ENCODE data around the gene GSN.

Gene GSN

DNA sequence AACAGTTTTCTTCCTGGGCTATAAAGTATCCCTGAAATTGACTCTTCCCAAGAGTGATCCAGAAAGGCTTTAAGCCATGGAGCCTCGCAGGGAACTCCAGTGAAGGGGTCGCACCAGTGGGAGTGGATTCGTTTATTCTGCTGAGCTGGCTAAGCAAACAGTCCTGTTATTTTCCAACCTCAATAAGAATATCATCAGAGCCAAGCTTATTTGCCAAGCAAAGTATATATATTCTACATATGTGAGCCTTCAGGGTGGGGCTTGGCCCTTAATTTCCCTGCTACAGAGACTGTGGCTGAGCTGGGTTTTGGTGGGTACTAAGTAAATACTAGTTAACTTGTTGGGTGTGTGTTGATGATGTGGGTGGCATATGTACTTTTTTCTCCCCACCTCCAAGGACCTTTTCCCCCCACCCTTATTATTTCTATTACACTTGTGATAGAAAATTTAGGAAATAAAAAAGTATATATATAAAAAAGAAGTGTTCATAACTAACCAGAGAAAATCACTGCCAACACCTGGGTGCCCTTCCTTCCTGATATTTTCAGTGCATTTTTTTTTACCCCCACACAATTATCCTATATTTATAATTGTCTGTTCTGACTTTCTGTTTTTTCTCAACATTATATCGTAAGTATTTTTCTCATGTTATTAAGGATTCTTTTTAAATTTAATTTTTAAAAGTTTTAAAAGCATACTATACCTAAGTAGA lies 5.3 kb downstream of the GSN start:
- DNase-seq (ENCODE audit: low read depth in 2 of 2) = no peak

DNA sequence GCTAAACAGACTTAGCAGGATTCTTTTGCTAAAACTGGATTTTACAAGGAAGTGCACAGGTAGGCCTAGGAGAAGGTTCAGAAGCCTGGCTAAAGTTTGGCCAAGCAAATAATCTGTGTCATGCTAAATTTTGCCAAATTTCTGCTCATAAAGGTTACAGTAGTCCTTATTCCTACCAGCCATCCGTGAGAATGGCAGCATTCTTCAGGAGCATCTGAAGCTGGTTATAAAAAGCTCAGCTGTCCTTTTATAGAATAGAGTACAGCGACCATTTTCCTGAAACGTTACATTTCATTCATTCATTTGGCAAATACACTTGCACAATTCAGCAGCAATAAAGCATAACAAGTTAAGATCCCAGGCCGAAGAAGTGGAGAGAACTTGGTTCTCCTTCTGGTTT lies 6.9 kb downstream of the GSN start:
- DNase-seq (ENCODE audit: low read depth in 2 of 2) = no peak

GRCh38 chr9:121275781-121276658 lies 8.1 kb downstream of the GSN start:
- no peak for DNase-seq (ENCODE audit: low read depth in 2 of 2)

- DNase-seq (ENCODE audit: low read depth in 2 of 2) = no peak
These were observed 9.1 kb downstream of the GSN start for GRCh38 chr9:121277026-121277425.

GRCh38 chr9:121277518-121278295 lies 9.7 kb downstream of the GSN start:
- DNase-seq (ENCODE audit: low read depth in 2 of 2) = no peak

DNA sequence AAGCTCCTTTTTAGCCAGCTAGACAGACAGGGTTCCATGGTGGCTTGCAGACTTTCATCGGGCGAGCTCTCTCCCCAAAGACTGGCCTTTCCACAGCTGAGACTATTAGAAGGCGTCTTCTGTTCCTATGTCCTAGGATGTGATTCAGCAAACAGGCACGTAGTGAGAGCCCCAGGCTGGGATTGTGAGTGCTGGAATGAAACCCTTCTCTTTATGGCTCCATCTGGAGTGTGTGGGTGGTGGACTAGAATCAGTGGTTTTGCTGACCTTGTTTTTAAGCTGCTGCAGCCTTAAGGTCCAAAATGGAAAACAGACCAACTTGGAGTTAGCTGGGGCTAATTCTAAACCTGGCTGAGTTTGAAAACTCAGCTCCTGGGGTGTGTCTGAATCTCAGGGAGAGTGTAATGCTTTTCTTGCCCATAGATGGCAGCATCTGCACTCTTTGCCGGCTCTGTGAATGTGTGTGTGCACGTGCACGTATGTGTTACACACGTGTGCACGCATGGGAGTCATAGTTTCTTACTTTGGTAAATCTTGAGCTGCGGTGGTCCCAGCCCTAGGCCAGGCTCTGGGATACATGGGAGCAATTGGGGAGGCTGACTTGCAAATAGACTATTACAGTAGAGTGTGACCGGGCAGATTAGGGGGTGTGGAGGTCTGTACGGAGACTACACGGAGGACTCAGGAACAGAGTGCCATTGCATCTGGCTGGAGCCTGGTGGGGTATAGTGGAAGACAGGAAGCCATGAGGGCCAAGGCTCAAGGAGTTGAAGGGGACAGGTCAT lies 10.7 kb downstream of the GSN start:
- DNase-seq (ENCODE audit: low read depth in 2 of 2) = no peak

DNA sequence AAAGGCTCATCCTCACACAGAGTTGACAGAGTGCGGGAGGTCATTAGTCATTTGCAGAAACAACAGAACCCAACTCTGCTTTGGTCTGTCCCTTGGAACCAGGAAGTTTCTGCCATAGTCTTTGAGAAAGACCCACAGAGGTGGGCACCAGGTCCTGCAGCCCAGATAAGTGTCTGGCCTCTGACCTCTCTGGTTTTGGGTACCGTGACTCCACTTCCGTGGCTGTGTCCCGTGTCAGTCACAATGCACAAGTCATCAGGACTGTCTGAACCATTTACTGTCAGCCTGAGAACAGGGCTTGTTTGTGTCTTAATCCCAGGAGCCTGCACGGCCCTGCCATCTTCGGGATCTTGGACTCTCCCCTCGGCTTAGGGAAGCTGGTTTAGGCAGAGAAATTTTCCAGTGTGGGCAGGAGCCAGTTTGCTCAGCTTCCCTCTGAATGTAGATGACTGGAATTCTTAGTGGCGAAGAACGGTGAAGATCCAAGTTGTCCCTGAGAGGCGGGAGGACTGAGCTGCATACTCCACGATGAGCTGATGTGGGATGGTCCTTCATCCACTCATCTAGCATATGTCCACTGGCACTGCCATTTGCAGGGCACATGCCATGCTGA lies 11.9 kb downstream of the GSN start:
- no peak for DNase-seq (ENCODE audit: low read depth in 2 of 2)

DNA sequence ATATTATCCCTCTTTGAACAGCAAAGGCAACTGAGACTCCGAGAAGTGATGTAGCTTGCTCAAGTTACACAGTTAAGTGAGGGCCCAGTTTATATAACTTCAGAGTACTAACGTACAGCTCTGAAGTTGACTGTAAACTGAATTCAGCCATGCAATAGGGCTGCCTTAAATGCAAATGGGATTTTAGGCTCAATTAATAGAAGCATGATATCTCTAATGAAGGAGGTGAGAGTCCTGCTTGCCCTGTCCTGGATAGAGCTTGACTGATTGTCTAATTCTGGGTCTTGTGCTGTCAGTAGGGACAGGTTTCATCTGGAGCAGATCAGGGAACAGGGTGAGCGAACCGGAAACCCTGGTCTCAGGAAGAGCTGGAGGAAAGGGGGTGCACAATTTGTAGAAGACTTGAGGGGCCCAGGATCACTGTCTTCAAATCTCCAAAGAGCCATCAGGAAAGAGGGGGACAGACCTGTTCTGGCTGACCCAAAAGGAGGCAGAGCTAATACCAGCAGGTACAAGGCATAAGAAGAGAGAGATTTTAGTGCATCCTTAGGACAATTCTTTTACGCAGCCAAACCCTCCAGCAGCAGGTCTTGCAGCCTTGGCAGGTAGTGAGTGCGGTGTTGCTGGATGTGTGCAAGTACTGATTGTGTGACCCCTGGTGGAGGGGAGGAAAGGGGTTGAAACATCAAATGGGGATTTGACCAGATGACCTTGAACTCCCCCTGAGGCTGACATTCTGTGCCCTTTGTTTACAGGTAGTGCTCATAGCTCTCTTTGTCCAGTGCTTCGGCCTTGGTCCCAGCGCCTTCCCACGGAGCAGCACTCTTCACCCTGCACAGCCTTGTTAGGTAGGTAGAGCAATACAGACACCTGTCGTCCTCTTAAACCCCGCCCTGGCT lies 13.0 kb downstream of the GSN start:
- DNase-seq (ENCODE audit: low read depth in 2 of 2) = no peak

DNA sequence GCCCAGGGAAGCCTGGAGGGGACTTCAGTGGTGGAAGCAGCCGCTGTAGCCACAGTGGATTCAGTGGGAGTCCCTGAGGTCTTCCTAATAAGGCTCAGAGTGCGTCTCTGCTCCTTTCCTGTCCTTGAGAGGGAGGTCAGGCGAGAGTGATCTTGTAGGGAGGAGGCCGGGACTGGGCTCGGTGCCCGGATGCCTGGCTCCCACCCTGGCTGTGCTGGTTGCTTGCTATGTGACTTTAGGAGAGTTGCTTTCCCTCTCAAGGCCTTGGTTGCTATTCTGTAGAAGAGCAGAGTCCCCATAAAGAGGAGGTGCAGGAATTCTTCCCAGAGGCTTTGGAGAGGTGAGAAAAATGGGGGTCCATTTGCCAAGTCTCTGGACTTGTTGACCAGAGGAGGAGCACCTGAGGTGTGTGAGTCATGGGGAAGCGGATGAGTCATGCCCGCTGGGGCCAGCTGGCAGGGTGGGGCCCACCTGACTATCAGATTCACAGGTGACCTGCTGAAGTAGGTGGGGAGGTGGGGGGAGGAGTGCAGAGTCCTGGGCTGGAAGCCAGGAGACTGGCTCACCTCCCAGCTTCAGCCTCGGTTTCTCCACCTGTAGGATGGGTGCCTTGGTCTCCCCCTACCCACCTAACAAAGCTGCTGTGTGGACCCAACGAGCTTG lies 13.8 kb downstream of the GSN start:
- no peak for DNase-seq (ENCODE audit: low read depth in 2 of 2)

DNA sequence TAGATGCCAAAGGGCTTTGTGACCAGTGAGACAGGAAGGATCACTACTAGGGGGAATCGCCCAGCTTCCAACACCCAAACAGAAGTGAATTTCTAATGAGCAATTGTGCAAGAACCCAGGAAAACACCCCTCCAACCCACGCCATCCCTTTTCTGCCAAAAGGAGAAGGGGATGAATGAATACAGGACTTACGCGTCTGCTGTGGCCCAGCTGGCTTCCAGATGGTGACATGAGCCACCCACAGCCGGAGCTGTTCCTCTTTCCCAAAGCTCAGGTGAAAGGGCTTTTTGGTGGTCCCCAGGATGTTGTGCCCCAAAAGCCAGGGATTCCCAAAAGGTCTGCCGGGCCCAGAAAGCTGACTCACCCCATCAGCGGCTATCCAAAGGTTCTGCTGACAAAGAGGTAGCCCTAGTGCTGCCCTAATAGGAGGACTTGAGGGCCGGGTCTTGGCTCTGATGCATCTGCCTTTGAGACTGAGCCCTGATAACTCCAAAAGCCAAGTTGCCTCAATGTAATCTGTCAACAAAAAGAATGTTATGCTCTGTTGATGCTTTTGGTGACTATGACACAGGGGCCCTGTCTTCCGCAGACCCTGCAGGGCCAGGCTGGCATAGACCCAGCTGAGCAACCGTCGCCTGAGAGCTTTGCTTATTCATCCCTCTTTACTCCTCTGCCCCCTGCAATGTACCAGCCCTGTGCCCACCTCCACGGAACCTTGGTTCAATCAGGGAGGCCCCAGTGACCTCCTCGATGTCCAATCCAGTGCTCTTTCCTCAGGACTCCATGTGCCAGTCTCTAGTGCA lies 14.5 kb downstream of the GSN start:
- no peak for DNase-seq (ENCODE audit: low read depth in 2 of 2)

GRCh38 chr9:121283080-121283398 lies 15.1 kb downstream of the GSN start:
- no peak for DNase-seq (ENCODE audit: low read depth in 2 of 2)

- no peak for DNase-seq (ENCODE audit: low read depth in 2 of 2)
These were observed 16.1 kb downstream of the GSN start for GRCh38 chr9:121283856-121284732.

GRCh38 chr9:121284733-121285451 lies 16.9 kb downstream of the GSN start:
- no peak for DNase-seq (ENCODE audit: low read depth in 2 of 2)

DNA sequence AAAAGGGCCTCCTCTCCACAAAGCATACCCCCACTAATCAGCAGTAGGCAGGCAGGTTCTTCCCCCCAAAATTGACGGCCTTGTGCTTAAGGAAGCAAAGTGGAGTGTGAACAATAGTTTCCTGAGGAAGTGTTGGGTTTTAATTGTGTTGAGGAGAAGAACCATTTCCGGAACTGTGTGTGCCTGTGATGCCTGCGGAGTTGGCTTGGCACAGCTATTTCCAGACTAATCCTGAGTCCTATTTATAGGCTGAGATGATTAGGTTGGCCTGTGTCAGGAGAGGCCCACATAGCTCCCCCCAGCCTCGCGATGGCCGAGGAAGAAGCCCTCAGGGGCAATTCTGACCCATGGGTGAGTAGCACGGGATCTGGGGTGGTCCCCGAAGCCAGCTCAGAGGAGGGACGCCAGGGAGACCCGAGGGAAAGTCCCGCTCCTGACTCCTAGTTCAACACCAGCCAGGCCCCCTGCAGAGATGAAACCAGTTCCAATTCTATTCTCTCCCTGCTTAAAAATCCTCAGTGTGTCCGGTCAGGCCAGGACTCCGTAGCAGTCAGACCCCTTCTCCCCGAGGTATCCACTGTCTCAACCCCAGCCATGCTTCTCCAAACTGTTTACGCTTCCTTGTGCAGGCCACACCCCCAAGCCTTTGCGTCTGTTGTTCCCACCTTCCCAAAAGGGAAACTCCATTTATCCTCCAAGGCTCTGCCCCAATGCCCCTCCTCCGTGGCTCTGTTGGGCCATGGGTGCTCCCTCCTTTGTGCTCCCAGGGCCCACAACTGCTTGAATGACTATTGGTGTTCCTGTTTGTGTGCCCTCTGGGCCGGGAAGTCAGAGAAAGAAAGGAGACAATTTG lies 18.1 kb downstream of the GSN start:
- DNase-seq (ENCODE audit: low read depth in 2 of 2) = no peak

- no peak for DNase-seq (ENCODE audit: low read depth in 2 of 2)
These were observed 18.7 kb downstream of the GSN start for GRCh38 chr9:121286688-121286972.

- no peak for DNase-seq (ENCODE audit: low read depth in 2 of 2)
These were observed 19.2 kb downstream of the GSN start for GRCh38 chr9:121286973-121287741.
